Omental fat pad (tissue), 4 donors: ENCODE results near the gene ZC3H10. TPM values are rescaled to one million over a fixed set of nuclear protein-coding genes. Genes with fewer than 3 reads are reported as not detected.

Source experiments
- ATAC-seq: fragments of 150-250 bp; one replicate; pipeline ENCODE4 v1.9.1; 2016; ENCODE audit warnings: mild to moderate bottlenecking, moderate library complexity; ENCODE audit not compliant: low FRiP score
- DNase-seq: peaks from one replicate; pipeline ENCODE4 v3.0.0-alpha.2; 2019; ENCODE audit warnings: low spot score
- CTCF ChIP-seq, 3 donors: fragments of 450-650 bp; IDR thresholded peaks; one replicate each; pipeline ENCODE4 v1.5.1; 2016 to 2017; ENCODE audit warnings: antibody characterized with exemption in 3 of 3, mild to moderate bottlenecking in 3 of 3, moderate library complexity in 2 of 3
- total RNA-seq, 4 donors: library from RNA; depleted of rRNA; stranded (reverse); fragments of >200 nt; gene quantifications; one replicate each; pipeline ENCODE4 v1.1.0, GENCODE V29; 2016

ZC3H10 gene
- total RNA-seq, 4 donors from 2014 or later: 3.5 to 5.5 (median 4.9) TPM

- ATAC-seq (no peak), DNase-seq (no peak)
- TF ChIP-seq CTCF (IDR thresholded peaks at IDR 0.05): no peak
These were observed 16.8 kb downstream of the ZC3H10 start for GRCh38 chr12:56134897-56135296.

GRCh38 chr12:56137853-56138571 is 19.9 kb downstream of the ZC3H10 start:
- TF ChIP-seq CTCF (IDR thresholded peaks at IDR 0.05): no peak
- ATAC-seq (no peak), DNase-seq (no peak)

GRCh38 chr12:56141946-56142784 is 24.1 kb downstream of the ZC3H10 start:
- no peak for DNase-seq
- TF ChIP-seq CTCF (IDR thresholded peaks at IDR 0.05): no peak
- no peak for ATAC-seq

- DNase-seq (no peak), ATAC-seq (no peak)
- TF ChIP-seq CTCF (IDR thresholded peaks at IDR 0.05): no peak
These were observed 25.2 kb downstream of the ZC3H10 start for GRCh38 chr12:56143217-56143616.

- ATAC-seq: peak; percentile 21
- TF ChIP-seq CTCF (IDR thresholded peaks at IDR 0.05): no peak
- DNase-seq: no peak
These were observed 25.8 kb downstream of the ZC3H10 start for GRCh38 chr12:56143870-56144269.

GRCh38 chr12:56145217-56145616 is 27.2 kb downstream of the ZC3H10 start:
- DNase-seq: no peak
- no peak for TF ChIP-seq CTCF (IDR thresholded peaks at IDR 0.05)
- ATAC-seq: no peak
